ENCODE results near the gene POGLUT3. TPM values are rescaled to one million over a fixed set of nuclear protein-coding genes. Genes with fewer than 3 reads are reported as not detected.

Gene POGLUT3
- total RNA-seq = 9.4 TPM

DNA sequence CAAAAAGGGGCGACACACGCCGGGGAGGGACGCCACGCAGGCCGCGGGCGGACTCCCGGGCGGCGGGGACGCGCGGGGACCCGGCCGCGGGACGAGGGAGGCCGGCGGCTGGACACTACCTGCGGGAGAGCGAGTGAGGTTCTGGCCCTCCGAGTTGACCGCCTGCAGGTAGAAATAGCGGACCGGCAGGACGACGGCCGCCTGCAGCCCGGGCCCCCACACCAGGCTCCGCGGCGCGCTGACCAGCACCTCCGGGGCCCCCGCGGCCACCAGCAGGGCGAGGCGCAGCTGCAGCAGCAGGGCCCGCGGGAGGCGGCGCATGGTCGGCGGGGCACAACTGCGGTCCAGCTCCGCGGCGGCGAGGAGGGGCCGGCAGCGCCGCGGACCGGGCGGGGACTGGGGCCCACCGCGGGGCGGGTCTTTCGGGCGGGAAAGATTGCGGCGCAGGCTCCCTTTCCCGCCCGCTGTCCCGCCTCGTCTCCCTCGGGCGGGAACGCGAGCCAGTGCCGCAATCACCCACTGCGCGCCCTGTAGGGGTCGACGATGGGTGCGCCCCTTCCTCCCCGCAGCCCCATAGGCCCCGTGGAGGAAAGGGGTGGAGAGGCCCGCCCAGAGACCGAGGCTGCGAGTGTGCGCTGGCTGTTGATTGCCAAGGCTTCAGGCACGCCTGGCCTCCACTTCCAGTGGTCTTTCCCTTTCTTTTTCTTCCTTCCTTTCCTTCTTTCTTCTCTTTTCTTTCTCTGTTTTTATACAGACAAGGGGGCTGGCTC is at the start of gene POGLUT3:
Gene POGLUT3, minus strand, starts transcription at position 339 of the 770 bp plus-strand sequence. Its CDS starts 18 bp downstream, at position 321.
- DNase-seq = peak; percentile 4

DNA sequence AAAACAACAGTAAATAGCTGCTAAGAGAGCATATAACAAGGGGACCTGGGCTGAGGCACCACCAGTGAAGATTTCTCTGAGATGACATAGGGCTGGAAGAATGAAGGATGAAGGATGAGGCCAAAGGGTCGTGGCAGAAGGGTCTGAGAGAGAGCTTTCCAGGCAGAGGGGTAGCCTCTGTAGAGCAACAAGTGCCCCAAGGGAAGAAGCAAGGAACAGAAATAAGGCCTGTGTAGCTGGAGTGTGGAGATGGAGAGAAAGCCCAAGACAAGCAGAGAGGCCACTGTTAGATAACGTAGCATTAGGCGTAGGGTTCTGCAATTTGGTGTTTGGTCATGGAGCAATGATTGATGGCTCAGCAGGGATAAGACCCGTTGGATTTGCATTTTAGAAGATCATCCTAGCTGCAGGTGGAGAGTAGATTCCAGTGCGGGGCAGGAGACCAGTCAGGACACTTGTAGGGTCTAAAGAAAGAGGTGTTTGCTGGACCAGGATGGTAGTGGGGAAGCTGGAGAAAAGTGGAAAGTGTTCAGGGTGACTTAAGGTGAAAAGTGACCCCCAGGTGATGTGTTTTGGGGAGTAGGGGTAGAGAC is 47.8 kb upstream of the POGLUT3 start:
- no peak for DNase-seq

DNA sequence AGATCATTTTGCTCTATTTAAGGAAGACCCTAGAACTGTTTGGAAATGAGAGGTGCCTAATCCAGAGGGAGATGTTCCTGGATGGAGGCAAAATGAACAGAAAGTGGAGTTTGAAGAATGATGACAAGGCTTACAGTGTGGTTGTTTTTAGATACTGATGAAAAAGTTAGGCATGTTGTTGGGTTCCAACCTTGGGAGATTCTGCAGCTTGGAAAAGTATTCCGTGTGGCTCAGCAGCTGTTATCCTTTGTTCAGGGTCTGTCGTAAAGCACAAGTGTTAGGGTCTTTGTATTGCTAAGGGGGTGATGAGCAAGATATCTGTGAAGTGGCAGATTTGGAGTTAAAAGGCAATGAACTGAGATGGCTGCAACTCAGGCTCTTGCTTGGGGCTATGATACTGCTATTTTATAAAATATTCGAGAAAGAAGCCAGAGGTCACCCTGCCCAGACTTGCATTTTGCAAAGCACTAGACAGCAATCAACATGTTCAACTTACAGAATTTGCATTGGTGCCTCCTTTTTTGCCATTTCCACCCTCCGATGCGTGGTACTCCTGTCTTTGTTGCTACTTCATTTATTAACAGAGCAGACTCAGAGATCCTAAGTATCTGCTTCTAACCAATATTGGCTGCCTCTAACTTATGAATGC is 45.3 kb upstream of the POGLUT3 start:
- no peak for DNase-seq

DNA sequence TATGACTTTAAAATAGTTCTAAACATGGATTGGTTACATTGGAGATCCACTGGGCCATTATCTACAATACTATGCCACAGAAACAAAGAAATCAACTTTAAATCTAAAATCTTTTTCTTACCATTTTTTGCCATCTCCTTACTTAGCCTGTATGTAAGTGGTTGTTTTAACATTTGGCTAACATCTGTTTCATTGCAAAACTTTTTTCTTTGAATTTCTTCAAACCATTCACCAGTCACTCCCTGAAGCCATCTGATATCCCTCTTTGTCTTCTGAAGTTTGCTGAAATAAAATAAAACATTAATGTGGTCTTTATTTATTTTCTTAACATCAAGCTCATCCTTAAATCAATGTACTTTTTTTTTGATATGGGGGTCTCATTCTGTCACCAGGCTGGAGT is 43.3 kb upstream of the POGLUT3 start:
- DNase-seq = no peak

- DNase-seq = no peak
Measured at GRCh38 chr11:108538502-108538901, 40.3 kb upstream of the POGLUT3 start.

DNA sequence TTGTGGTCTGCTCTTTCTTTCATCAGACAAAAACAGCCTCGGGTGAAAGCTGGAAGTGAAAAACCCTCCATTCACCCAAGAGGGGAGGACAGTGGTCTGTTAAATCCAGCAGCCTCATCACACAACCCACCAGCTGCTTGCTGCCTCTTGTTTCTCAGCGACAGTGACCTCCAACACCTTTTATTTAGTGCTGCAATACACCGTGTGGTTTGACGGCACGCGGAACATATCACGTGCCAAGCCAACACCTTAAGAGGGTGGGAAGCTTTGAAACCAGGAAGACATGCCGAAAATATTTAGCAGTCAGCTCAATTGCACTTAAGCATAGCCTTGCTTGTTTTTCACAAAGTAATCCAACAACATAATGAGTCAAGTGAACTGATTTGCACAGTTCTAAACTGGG is 39.8 kb upstream of the POGLUT3 start:
- no peak for DNase-seq

- DNase-seq = no peak
Measured at GRCh38 chr11:108536783-108537182, 38.6 kb upstream of the POGLUT3 start.

DNA sequence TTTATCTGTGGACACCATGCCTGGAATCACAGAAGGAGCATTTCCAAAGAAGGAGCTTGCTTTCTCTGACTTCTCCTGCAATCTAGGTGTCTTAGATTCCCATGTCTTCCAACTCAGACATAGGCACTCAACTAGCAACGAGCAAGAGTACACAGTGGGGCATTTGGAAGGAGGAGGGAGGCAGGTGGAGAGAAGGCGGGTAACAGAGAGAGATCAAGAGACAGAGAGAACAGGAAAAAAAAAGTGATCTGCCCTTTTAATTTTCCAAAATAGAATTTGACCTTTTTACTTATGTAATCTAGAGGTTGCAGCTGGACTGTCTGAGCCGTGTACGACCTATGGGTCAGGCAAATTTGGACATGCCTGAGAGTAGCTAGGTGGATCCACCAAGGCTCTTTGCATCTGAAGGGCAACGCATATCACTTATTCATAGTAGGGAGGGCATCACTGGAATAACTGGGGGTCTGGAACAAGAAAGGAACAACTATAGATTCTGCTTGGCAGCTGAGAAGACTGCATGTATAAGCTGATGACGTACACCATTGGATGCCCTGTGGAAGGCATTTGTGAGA is 37.3 kb upstream of the POGLUT3 start:
- DNase-seq = no peak

- DNase-seq = no peak
Measured at GRCh38 chr11:108534274-108534882, 36.2 kb upstream of the POGLUT3 start.

DNA sequence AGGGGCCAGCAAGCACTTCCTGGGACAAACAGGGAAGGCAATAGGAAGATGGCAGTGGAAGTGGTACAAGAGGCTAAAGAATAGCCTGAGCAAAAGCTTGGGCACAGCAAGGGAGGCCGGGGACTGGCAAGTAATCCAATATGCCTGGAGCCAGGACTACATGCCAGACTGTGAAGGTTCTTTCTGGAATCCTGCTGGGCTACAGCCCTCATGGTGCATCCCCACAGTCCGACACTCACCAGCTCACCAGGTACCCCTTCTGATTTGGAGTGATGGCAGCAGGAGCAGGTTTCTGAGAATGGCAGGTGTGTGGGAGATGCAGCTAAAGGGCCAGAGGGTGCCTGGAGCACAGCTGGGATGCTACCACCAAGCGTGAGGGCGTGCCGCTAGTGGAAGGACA is 32.2 kb upstream of the POGLUT3 start:
- no peak for DNase-seq

DNA sequence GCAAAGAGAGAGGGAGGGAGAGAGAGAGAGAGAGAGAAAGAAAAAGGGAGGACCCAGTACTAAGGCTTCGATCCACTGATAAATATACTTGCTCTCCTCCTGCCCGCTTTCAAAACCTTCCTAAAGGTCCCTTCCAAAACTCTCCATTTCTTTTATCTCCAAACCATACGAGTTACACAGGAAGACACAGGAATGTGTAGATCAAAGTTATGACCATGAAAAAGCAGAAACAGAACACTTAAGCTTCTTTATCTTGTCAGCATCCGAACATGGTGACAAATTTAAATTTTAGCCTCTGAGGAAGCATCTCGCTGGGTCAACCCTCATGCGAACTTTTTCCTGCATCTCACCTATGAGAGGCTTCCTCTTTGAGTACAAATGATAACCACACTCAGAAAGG is 29.2 kb upstream of the POGLUT3 start:
- no peak for DNase-seq

- DNase-seq = no peak
Measured at GRCh38 chr11:108525161-108525560, 27.0 kb upstream of the POGLUT3 start.

DNA sequence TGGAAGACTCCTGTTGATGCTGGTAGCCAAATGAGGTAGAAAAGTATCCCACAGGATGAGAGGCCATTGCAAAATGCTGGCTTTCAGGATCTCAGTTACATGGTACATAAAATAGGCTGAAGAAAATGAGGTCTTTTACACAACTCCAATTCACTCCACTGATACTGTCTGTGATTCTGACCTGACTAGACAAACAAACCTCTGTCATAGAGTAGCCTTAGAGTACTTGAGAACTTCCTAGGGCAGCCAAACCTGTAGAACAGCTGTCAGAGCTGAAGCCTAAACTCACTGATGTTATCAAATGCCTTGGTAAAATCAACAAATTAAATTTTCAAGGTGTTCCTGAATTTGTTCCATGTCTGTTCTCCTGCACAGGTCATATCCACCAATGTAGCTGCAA is 26.2 kb upstream of the POGLUT3 start:
- DNase-seq = no peak

GRCh38 chr11:108522318-108522717 is 24.1 kb upstream of the POGLUT3 start:
- DNase-seq = no peak

DNA sequence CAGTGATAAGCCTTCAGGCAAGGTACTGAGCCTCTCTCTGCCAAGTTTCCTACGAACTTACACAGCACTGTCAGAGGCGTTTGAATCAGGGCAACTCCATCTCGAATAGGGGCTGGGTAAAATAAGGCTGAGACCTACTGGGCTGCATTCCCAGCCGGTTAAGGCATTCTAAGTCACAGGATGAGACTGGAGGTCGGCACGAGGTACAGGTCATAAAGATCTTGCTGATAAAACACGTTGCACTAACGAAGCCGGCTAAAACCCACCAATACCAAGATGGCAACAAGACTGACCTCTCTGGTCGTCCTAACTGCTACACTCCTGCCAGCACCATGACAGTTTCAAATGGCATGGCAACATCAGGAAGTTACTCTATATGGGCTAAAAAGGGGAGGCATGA is 20.4 kb upstream of the POGLUT3 start:
- no peak for DNase-seq

DNA sequence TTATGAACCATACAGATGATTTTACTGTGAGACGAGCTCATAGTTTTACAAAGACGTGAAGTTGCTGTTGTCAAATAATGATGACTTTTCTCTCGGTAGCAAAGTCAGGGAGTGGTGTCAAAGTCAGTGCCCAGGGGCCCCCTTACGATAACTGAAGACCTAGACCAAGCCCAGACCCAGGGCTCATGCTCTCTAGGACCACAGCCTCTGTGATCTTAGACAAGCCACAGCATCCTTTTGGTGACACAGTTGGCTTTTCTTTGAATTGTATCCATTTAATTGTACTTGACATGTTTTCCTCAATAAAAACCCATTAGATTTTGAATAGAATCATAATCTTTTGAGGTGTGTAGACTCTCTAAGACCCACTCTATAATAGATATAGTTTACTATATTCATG is 17.9 kb upstream of the POGLUT3 start:
- DNase-seq = no peak

DNA sequence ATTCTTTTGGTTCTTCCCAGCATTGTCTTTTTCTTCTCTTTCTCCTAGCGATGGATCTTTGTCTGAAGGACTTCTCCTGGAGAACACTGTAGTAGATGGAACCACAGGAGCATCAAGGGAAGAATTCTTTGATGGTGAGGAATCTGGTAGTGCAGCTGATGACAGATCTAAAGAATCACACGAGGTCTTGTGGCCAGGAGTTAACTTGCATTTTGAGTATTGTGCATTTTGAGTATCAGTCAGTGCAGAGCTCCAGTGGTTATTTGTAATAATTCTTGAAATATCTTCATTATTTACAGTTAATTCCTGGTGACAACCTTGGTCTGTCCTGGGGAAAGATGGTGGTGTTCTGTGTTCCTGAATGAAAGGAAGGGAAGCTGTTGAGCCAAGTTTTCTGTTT is 14.5 kb upstream of the POGLUT3 start:
- no peak for DNase-seq

DNA sequence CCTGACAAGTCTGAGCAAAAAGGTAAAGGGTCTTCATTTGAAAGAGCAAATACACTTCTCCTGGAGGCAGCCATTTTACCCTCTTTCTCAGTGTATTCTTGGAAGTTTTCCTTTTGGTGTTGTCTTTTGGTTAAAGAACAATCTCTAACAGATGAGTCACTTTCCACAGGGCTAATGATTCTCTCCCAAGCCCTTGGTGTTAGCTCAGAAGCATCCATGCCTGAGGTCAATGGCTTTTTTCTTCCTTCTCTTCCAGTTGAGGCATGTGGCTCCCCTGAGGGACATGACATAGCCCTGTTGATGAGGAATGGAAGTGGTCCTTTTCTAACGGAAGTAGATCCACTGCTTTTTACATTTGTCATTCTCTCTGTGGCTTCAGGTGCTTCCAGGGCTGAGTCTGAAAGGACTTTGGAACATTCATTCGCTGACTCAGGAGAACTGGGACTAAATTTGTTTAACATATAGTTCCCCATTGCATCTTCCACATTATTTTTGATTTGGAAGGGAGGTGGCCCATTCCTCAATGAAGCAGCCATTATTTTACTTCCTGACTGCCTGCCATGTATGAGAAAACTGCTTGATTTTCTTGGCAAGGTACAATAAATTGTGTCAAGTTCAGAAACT is 13.8 kb upstream of the POGLUT3 start:
- DNase-seq = no peak

GRCh38 chr11:108508653-108509593 is 10.7 kb upstream of the POGLUT3 start:
- no peak for DNase-seq

DNA sequence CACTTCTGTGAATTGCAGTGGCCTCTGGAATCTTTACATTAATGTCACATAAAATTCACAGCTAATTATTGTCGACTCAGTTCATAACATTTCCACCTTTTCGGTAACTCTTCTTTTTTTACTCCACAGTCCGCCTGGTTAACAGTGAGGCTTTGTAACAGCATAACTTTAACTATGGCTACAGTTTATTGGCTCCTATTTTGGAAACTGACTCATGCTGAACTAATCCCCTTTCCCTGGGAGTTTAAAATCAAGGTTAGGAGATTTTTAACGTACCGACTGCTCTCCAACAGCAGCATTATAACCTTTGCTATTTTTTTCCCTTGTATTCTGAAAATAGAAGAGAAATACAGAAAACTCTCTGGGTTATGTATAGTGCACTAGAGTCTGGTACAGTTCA is 3.2 kb upstream of the POGLUT3 start:
- DNase-seq = no peak

DNA sequence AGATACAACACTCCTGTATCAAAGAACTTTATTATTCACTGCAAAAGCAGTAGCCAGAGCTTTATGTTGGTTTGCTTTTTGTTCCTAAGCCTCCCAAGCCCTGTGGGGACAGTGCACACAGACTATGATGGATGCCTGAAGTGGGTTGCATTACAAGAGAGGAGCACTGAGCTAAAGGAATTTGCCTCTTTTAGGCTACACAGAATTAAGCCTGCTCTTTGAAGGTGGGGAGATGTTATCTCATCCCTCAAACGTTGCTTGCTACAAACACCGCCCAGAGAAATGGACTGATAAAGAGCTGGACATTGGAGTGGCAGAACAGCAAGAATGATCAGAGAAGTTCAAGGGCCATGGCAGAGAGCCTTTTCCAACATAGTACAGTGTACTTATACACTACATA is 2.5 kb upstream of the POGLUT3 start:
- DNase-seq = no peak
